ENCODE measurements around the gene RIBC2.

DNA sequence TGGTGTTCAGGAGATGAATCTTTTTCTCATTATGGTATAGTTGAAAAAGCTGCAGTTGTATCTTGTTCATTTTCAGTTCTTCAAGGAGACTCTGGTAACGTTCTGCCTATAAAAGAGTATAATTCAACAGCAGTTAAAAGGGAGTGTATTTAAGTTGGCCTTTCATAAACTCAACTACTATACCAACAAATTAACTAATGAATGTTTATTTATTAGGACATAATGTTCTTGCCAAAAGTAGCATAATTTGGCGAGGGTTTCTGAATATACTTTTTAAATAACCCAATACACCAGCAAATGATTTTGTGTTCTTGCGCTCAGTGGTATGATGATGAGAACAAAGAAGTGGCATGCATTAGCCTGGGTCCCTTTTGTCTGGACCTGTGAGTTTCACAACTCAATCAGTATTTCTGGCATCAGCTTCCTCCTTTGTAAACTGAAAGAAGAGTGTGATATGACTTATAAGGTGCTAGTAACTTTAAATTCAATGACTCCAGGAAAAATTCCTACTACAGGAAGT lies 11.0 kb upstream of the RIBC2 start:
- no peak for TF ChIP-seq CTCF (IDR thresholded peaks at IDR 0.05)
- no peak for TF ChIP-seq POLR2A (IDR thresholded peaks at IDR 0.05)
- no peak for TF ChIP-seq POLR2AphosphoS5 (IDR thresholded peaks at IDR 0.05)
- TF ChIP-seq EP300 (IDR thresholded peaks at IDR 0.05; ENCODE audit: low read depth): no peak
